Mesenchymal stem cell (in vitro differentiated cells and primary cell): Measurements from ENCODE around the gene BAHCC1.

ENCODE experiments used
- DNase-seq: peaks from one replicate; pipeline ENCODE4 v3.0.0-alpha.2; 2013
- H2AFZ ChIP-seq: one replicate; pipeline ENCODE4 v1.6.1; 2013; ENCODE audit warnings: low read depth, mild to moderate bottlenecking, control low read depth, inconsistent platforms, low read length, moderate library complexity
- H2AK5ac ChIP-seq: 2 replicates; pipeline ENCODE4 v1.6.1; 2013; ENCODE audit warnings: low read length, moderate library complexity, mild to moderate bottlenecking, inconsistent platforms; ENCODE audit not compliant: severe bottlenecking
- H2BK120ac ChIP-seq: one replicate; pipeline ENCODE4 v1.6.1; 2013; ENCODE audit warnings: low read depth, mild to moderate bottlenecking, inconsistent platforms, low read length, moderate library complexity
- H2BK12ac ChIP-seq, 2 experiments: one replicate each; pipeline ENCODE4 v1.6.1; 2013; ENCODE audit warnings: inconsistent platforms in 2 of 2, low read length in 2 of 2, mild to moderate bottlenecking in 2 of 2, moderate library complexity in 2 of 2, control low read depth in 1 of 2
- H2BK15ac ChIP-seq: one replicate; pipeline ENCODE4 v1.6.1; 2013; ENCODE audit warnings: mild to moderate bottlenecking, low read depth, inconsistent platforms; ENCODE audit not compliant: poor library complexity, severe bottlenecking
- H2BK5ac ChIP-seq: 2 replicates; pipeline ENCODE4 v1.6.1; 2013; ENCODE audit warnings: low read depth, mild to moderate bottlenecking, low read length, control low read depth, inconsistent platforms; ENCODE audit not compliant: poor library complexity, severe bottlenecking
- H3K14ac ChIP-seq, 2 experiments: one replicate each; pipeline ENCODE4 v1.6.1; 2013; ENCODE audit warnings: inconsistent platforms in 2 of 2, low read length in 2 of 2, control low read depth in 1 of 2, mild to moderate bottlenecking in 1 of 2, moderate library complexity in 1 of 2
- H3K18ac ChIP-seq, 2 experiments: one replicate each; pipeline ENCODE4 v1.6.1; 2013; ENCODE audit warnings: inconsistent platforms in 2 of 2, low read length in 2 of 2, control low read depth in 1 of 2, low read depth in 1 of 2, mild to moderate bottlenecking in 1 of 2
- H3K23ac ChIP-seq, 2 experiments: one replicate each; pipeline ENCODE4 v1.6.1; 2013; ENCODE audit warnings: inconsistent platforms in 2 of 2, low read length in 2 of 2, mild to moderate bottlenecking in 2 of 2, moderate library complexity in 2 of 2, control low read depth in 1 of 2
- H3K27ac ChIP-seq: 2 replicates; pipeline ENCODE4 v1.5.1; 2013; ENCODE audit warnings: mild to moderate bottlenecking, moderate library complexity, low read length, control low read depth, inconsistent platforms; ENCODE audit not compliant: poor library complexity, severe bottlenecking
- H3K27me3 ChIP-seq, 2 experiments: 2 replicates each; pipeline versions ENCODE4 v1.6.1 to v1.7.0; 2013; ENCODE audit warnings: low read length in 2 of 2, mild to moderate bottlenecking in 2 of 2, moderate library complexity in 2 of 2, control low read depth in 1 of 2, inconsistent platforms in 1 of 2; ENCODE audit not compliant: control insufficient read depth in 1 of 2, insufficient read depth in 1 of 2
- H3K36me3 ChIP-seq, 2 experiments: 2 replicates each; pipeline versions ENCODE4 v1.6.1 to v1.7.0; 2013; ENCODE audit warnings: low read length in 2 of 2, control low read depth in 1 of 2, inconsistent platforms in 1 of 2, low read depth in 1 of 2, mild to moderate bottlenecking in 1 of 2; ENCODE audit not compliant: insufficient read depth in 2 of 2, control insufficient read depth in 1 of 2
- H3K4ac ChIP-seq, 2 experiments: one replicate each; pipeline ENCODE4 v1.6.1; 2013; ENCODE audit warnings: inconsistent platforms in 2 of 2, low read length in 2 of 2, mild to moderate bottlenecking in 2 of 2, moderate library complexity in 2 of 2, control low read depth in 1 of 2, low read depth in 1 of 2
- H3K4me1 ChIP-seq: 2 replicates; pipeline ENCODE4 v1.6.1; 2013; ENCODE audit warnings: low read depth, low read length, control low read depth; ENCODE audit not compliant: control insufficient read depth, insufficient read depth
- H3K4me2 ChIP-seq: 2 replicates; pipeline ENCODE4 v1.6.1; 2013; ENCODE audit warnings: low read length, mild to moderate bottlenecking, inconsistent platforms; ENCODE audit not compliant: poor library complexity, severe bottlenecking
- H3K4me3 ChIP-seq, 2 experiments: 2 replicates each; pipeline versions ENCODE4 v1.5.1 to v1.7.0; 2013; ENCODE audit warnings: low read length in 2 of 2, mild to moderate bottlenecking in 2 of 2, control low read depth in 1 of 2, low read depth in 1 of 2; ENCODE audit not compliant: insufficient read depth in 1 of 2
- H3K79me1 ChIP-seq: replicated peaks from 2 replicates; pipeline ENCODE4 v1.6.1; 2013; ENCODE audit warnings: mild to moderate bottlenecking, control low read depth, low read length, inconsistent platforms; ENCODE audit not compliant: poor library complexity, severe bottlenecking
- H3K9ac ChIP-seq: 2 replicates; pipeline ENCODE4 v1.7.0; 2013; ENCODE audit warnings: mild to moderate bottlenecking, low read length, moderate library complexity
- H3K9me3 ChIP-seq: 2 replicates; pipeline ENCODE4 v1.7.0; 2013; ENCODE audit warnings: mild to moderate bottlenecking, low read length; ENCODE audit not compliant: control insufficient read depth
- H4K8ac ChIP-seq: one replicate; pipeline ENCODE4 v1.6.1; 2013; ENCODE audit warnings: inconsistent platforms, mild to moderate bottlenecking, low read length, moderate library complexity
- H4K91ac ChIP-seq: one replicate; pipeline ENCODE4 v1.6.1; 2013; ENCODE audit warnings: mild to moderate bottlenecking, low read length, inconsistent platforms
- WGBS: methylation state at CpG from one replicate; pipeline ENCODE4 v1.1.7; 2013; ENCODE audit warnings: mixed read lengths; 5-methylcytosine and 5-hydroxymethylcytosine counted together

BAHCC1 gene

GRCh38 chr17:81457917-81458555, 62.8 kb downstream of the BAHCC1 start:
- Histone ChIP-seq H2BK12ac (no peak overlapping the region), H3K27me3 (no peaks in the 10 kb centered on the region), H3K36me3 (peaks cover 13 to 65% of the 10 kb centered on the region in 2 experiments), H3K79me1 (no peaks in the 10 kb centered on the region), H3K4me1 (peaks cover 25% of the 10 kb centered on the region), H2BK15ac (no peak overlapping the region), H3K4ac (no peak overlapping the region), H3K14ac (no peak overlapping the region), H2BK120ac (no peak overlapping the region), H4K91ac (no peak overlapping the region), H3K4me3 (no peak overlapping the region), H2AFZ (no peak overlapping the region), H2BK5ac (no peak overlapping the region), H3K9me3 (no peaks in the 10 kb centered on the region), H3K23ac (no peak overlapping the region), H2AK5ac (no peak overlapping the region), H3K9ac (no peak overlapping the region), H3K27ac (no peak overlapping the region), H3K4me2 (no peak overlapping the region), H3K18ac (no peak overlapping the region), H4K8ac (no peak overlapping the region)
- no peak for DNase-seq
- WGBS: 95% methylated on average over 25 of the region's 25 CpGs

- H3K18ac ChIP-seq: no peak overlapping the region
- H3K14ac ChIP-seq: no peak overlapping the region
Observed at GRCh38 chr17:81458628-81459027, 63.4 kb downstream of the BAHCC1 start.

GRCh38 chr17:81459224-81459623, 64.0 kb downstream of the BAHCC1 start:
- WGBS: 94% methylated on average over 27 of the region's 27 CpGs
- DNase-seq: no peak

More at GRCh38 chr17:81458628-81459027, 63.4 kb downstream of the BAHCC1 start:
- Histone ChIP-seq H3K4me3 (no peak overlapping the region), H2BK5ac (no peak overlapping the region), H3K23ac (no peak overlapping the region), H2BK120ac (no peak overlapping the region), H2BK12ac (no peak overlapping the region), H3K9me3 (no peaks in the 10 kb centered on the region), H2AK5ac (no peak overlapping the region), H4K8ac (no peak overlapping the region), H2AFZ (no peak overlapping the region), H3K36me3 (peaks cover 13 to 67% of the 10 kb centered on the region in 2 experiments), H3K4me2 (no peak overlapping the region), H3K27me3 (no peaks in the 10 kb centered on the region), H3K4me1 (peaks cover 23% of the 10 kb centered on the region), H3K9ac (no peak overlapping the region), H3K27ac (no peak overlapping the region), H2BK15ac (no peak overlapping the region), H4K91ac (no peak overlapping the region), H3K4ac (no peak overlapping the region), H3K79me1 (no peaks in the 10 kb centered on the region)
- no peak for DNase-seq
- WGBS: 94% methylated on average over 20 of the region's 22 CpGs

GRCh38 chr17:81459864-81460263, 64.6 kb downstream of the BAHCC1 start:
- Histone ChIP-seq H3K79me1 (no peaks in the 10 kb centered on the region), H3K4me2 (no peak overlapping the region), H3K9me3 (no peaks in the 10 kb centered on the region), H4K91ac (no peak overlapping the region), H3K27me3 (no peaks in the 10 kb centered on the region), H3K36me3 (peaks cover 21 to 65% of the 10 kb centered on the region in 2 experiments), H3K4ac (no peak overlapping the region), H4K8ac (no peak overlapping the region), H2BK15ac (no peak overlapping the region), H2AFZ (no peak overlapping the region), H3K4me3 (no peak overlapping the region), H2BK5ac (no peak overlapping the region), H3K27ac (no peak overlapping the region), H2AK5ac (no peak overlapping the region), H2BK120ac (no peak overlapping the region), H3K14ac (no peak overlapping the region), H3K4me1 (peaks cover 23% of the 10 kb centered on the region), H3K23ac (no peak overlapping the region), H3K9ac (no peak overlapping the region), H2BK12ac (no peak overlapping the region), H3K18ac (no peak overlapping the region)
- 96% methylated on average over 12 of the region's 16 CpGs for WGBS
- no peak for DNase-seq

More at GRCh38 chr17:81459224-81459623, 64.0 kb downstream of the BAHCC1 start:
- Histone ChIP-seq H2BK5ac (no peak overlapping the region), H3K79me1 (no peaks in the 10 kb centered on the region), H4K91ac (no peak overlapping the region), H2AFZ (no peak overlapping the region), H3K4me3 (no peak overlapping the region), H3K9ac (no peak overlapping the region), H4K8ac (no peak overlapping the region), H3K4ac (no peak overlapping the region), H3K23ac (no peak overlapping the region), H3K4me1 (peaks cover 22% of the 10 kb centered on the region), H2AK5ac (no peak overlapping the region), H2BK12ac (no peak overlapping the region), H3K18ac (no peak overlapping the region), H3K9me3 (no peaks in the 10 kb centered on the region), H3K14ac (no peak overlapping the region), H3K27me3 (no peaks in the 10 kb centered on the region), H2BK120ac (no peak overlapping the region), H3K4me2 (no peak overlapping the region), H3K36me3 (peaks cover 18 to 65% of the 10 kb centered on the region in 2 experiments), H2BK15ac (no peak overlapping the region), H3K27ac (no peak overlapping the region)
